KMS-11 (cell line): ENCODE measurements around the gene DMD.

Experiments used
- H2AFZ ChIP-seq: fragments of 200-600 bp; sonication (generic); 2 replicates; pipeline ENCODE4 v1.6.1; 2016; ENCODE audit warnings: antibody characterized with exemption, mixed run types, low read depth
- H3K27ac ChIP-seq: fragments of 200-600 bp; sonication (generic); 2 replicates; pipeline ENCODE4 v1.6.1; 2016; ENCODE audit warnings: mild to moderate bottlenecking, mixed run types
- H3K27me3 ChIP-seq: fragments of 200-600 bp; sonication (generic); 2 replicates; pipeline ENCODE4 v1.6.1; 2017; ENCODE audit warnings: mild to moderate bottlenecking, low read depth, mixed run types, moderate library complexity; ENCODE audit not compliant: insufficient read depth
- H3K36me3 ChIP-seq: fragments of 200-600 bp; sonication (generic); 2 replicates; pipeline ENCODE4 v1.6.1; 2017; ENCODE audit warnings: mild to moderate bottlenecking, mixed run types; ENCODE audit not compliant: insufficient read depth
- H3K4me1 ChIP-seq: fragments of 200-600 bp; sonication (generic); 2 replicates; pipeline ENCODE4 v1.6.1; 2016; ENCODE audit warnings: mild to moderate bottlenecking, low read depth, mixed run types; ENCODE audit not compliant: poor library complexity, severe bottlenecking
- H3K4me2 ChIP-seq: fragments of 200-600 bp; sonication (generic); 2 replicates; pipeline ENCODE4 v1.7.0; 2016; ENCODE audit warnings: mild to moderate bottlenecking, mixed run types
- H3K4me3 ChIP-seq: fragments of 200-600 bp; sonication (generic); IDR thresholded peaks from 2 replicates; pipeline ENCODE4 v1.6.1; 2017; ENCODE audit warnings: low read depth, low read length, mixed read lengths; ENCODE audit not compliant: insufficient read depth
- H3K79me2 ChIP-seq: fragments of 200-600 bp; sonication (generic); 2 replicates; pipeline ENCODE4 v1.6.1; 2016; ENCODE audit warnings: low read depth, mixed run types; ENCODE audit not compliant: insufficient read depth
- H3K9ac ChIP-seq: fragments of 200-600 bp; sonication (generic); 2 replicates; pipeline ENCODE4 v1.6.1; 2016; ENCODE audit warnings: mild to moderate bottlenecking, mixed run types
- H4K20me1 ChIP-seq: fragments of 200-600 bp; sonication (generic); 2 replicates; pipeline ENCODE4 v1.6.1; 2016; ENCODE audit warnings: mild to moderate bottlenecking, mixed run types; ENCODE audit not compliant: insufficient read depth
- TF ChIP-seq, protein P1 (sequence below): fragments of 200-600 bp; sonication (generic); conservative IDR thresholded peaks from 2 replicates; pipeline ENCODE4 v1.6.1; 2017; ENCODE audit warnings: low read depth, mild to moderate bottlenecking, antibody characterized with exemption, low read length, moderate library complexity, mixed read lengths

Gene DMD

DNA sequence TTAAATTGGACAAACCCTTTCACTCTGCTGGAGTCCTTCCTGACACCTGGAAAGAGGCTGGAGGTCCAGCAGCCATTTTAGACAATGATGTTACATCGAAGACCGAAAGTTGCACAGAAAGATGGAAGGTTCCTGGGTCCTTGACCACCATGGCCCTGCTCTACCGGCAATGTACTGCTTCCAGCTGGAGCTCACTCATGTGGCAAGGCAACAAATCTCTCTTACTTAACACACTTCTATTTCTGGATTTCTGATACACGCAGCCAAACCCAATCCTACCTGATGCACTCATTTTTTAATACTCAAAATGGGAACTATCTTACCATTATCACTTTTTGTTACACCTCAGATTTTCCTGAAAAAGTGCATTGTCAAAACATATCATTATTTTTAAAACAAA lies 33.1 kb downstream of the DMD start:
- no peaks in the 10 kb centered on the region; the same call in 1 of the 2 replicates for H3K27me3 ChIP-seq
- no peak overlapping the region for H3K9ac ChIP-seq
- peaks cover 12% of the 10 kb centered on the region for H3K4me1 ChIP-seq
- no peaks in the 10 kb centered on the region for H4K20me1 ChIP-seq
- H3K27ac ChIP-seq: no peak overlapping the region
- TF ChIP-seq, protein P1, sequence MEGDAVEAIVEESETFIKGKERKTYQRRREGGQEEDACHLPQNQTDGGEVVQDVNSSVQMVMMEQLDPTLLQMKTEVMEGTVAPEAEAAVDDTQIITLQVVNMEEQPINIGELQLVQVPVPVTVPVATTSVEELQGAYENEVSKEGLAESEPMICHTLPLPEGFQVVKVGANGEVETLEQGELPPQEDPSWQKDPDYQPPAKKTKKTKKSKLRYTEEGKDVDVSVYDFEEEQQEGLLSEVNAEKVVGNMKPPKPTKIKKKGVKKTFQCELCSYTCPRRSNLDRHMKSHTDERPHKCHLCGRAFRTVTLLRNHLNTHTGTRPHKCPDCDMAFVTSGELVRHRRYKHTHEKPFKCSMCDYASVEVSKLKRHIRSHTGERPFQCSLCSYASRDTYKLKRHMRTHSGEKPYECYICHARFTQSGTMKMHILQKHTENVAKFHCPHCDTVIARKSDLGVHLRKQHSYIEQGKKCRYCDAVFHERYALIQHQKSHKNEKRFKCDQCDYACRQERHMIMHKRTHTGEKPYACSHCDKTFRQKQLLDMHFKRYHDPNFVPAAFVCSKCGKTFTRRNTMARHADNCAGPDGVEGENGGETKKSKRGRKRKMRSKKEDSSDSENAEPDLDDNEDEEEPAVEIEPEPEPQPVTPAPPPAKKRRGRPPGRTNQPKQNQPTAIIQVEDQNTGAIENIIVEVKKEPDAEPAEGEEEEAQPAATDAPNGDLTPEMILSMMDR: no peak
- H2AFZ ChIP-seq: no peak overlapping the region
- H3K79me2 ChIP-seq: no peaks in the 10 kb centered on the region
- H3K4me3 ChIP-seq: no peak overlapping the region
- no peak overlapping the region for H3K4me2 ChIP-seq
- no peaks in the 10 kb centered on the region for H3K36me3 ChIP-seq

DNA sequence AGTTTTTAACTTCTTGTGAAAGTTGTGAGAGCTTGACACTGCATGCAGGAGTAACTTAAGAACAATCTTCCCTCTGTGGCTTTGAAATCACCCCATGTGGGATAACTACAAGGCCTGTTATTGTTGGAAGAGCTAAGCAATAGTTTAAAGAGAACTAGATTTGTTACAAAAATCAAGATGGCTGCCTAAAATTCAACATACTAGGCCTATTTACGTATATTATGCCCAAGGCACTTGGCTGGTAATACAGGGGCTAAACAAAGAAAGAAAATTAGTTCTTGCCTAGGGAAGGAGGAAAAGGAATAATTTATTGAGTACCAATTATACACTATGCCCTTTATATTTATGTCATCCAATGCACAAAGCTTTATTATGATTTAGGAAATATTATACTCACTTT lies 36.1 kb downstream of the DMD start:
- Histone ChIP-seq H3K27me3 (no peaks in the 10 kb centered on the region), H3K9ac (no peak overlapping the region), H3K4me3 (no peak overlapping the region), H2AFZ (no peak overlapping the region), H3K4me1 (no peaks in the 10 kb centered on the region), H3K36me3 (no peaks in the 10 kb centered on the region), H3K4me2 (no peak overlapping the region), H3K79me2 (no peaks in the 10 kb centered on the region), H4K20me1 (no peaks in the 10 kb centered on the region), H3K27ac (no peak overlapping the region)
- TF ChIP-seq, protein P1: no peak

DNA sequence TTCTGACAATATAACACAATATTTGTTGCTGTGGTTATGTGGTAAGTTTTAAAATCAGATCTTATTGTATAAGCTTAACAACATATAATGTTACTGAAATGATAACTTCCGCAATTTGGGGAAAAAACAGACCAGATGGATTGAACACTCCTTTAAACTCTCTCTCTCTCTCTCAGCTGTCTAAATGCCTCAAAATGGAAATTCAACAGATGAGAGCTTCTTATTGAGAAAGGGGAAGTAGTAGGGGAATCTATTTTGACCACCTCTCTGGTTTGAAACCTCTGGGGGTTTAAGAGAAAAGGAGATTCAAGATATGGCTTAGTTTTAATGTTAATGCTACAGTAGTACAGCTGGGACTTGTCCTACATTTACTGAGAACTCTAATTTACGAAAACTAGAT lies 40.3 kb downstream of the DMD start:
- no peaks in the 10 kb centered on the region for H3K27me3 ChIP-seq
- no peak overlapping the region for H3K4me2 ChIP-seq
- H3K27ac ChIP-seq: no peak overlapping the region
- H3K9ac ChIP-seq: no peak overlapping the region
- H3K79me2 ChIP-seq: no peaks in the 10 kb centered on the region
- TF ChIP-seq, protein P1: no peak
- no peak overlapping the region for H3K4me3 ChIP-seq
- H3K36me3 ChIP-seq: no peaks in the 10 kb centered on the region
- H4K20me1 ChIP-seq: no peaks in the 10 kb centered on the region
- H3K4me1 ChIP-seq: no peaks in the 10 kb centered on the region
- no peak overlapping the region for H2AFZ ChIP-seq

DNA sequence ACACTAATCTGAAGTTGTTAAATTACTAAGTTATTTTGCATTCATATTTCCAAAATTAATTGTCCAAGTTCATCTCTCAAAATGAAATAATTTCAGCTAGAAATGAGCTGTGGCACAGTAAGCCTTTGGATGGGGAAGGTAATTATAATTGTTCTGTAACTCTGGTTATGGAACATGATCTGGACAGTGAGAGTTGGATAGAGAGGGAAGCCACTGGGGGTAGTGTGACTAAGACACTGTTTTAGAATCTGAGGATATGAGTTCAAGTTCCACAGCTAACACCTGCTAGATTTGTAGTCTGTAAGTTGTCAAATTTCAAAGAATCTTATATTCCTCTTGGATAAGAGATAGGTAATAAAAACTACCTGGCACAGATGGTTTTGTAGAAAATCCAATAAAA lies 49.5 kb downstream of the DMD start:
- Histone ChIP-seq H3K9ac (no peak overlapping the region), H3K4me2 (no peak overlapping the region), H2AFZ (no peak overlapping the region), H3K79me2 (no peaks in the 10 kb centered on the region), H3K4me1 (no peaks in the 10 kb centered on the region), H3K27me3 (no peaks in the 10 kb centered on the region), H3K27ac (no peak overlapping the region), H3K4me3 (no peak overlapping the region), H4K20me1 (no peaks in the 10 kb centered on the region), H3K36me3 (no peaks in the 10 kb centered on the region)
- TF ChIP-seq, protein P1: no peak
